Bronchial epithelial cell (primary cell): ENCODE measurements around the gene POLD1. TPM values are rescaled to one million over a fixed set of nuclear protein-coding genes. Genes with fewer than 3 reads are reported as not detected.

Experiments
- DNase-seq: peaks from one replicate; pipeline ENCODE4 v3.0.0-alpha.2; 2010; ENCODE audit warnings: low read depth
- FAIRE-seq: peaks from 2 replicates; lab custom pipeline; 2011; peaks lifted over from hg19 to GRCh38; lab: Jason Lieb, UNC
- H3K27me3 ChIP-seq: 2 replicates; pipeline ENCODE4 v1.5.1; 2011; ENCODE audit warnings: low read length; ENCODE audit not compliant: control insufficient read depth, insufficient read depth
- H3K36me3 ChIP-seq: 2 replicates; pipeline ENCODE4 v1.5.1; 2011; ENCODE audit warnings: low read length; ENCODE audit not compliant: control insufficient read depth, insufficient read depth
- H3K4me3 ChIP-seq: 2 replicates; pipeline ENCODE4 v1.5.1; 2011; ENCODE audit warnings: mild to moderate bottlenecking, low read depth, low read length, control low read depth
- total RNA-seq: library from RNA; depleted of rRNA; stranded (reverse); fragments of >200 nt; gene quantifications from 2 replicates; pipeline ENCODE4 v1.2.1, GENCODE V29; 2014
- TF ChIP-seq, protein P1 (sequence below): IDR thresholded peaks from 2 replicates; pipeline ENCODE4 v1.5.1; 2011; ENCODE audit warnings: mild to moderate bottlenecking, moderate library complexity, low read length, control low read depth, inconsistent platforms; ENCODE audit not compliant: insufficient read depth, severe bottlenecking

The POLD1 gene
- total RNA-seq, 1 donor from 2014 or later = 28.4 TPM

DNA sequence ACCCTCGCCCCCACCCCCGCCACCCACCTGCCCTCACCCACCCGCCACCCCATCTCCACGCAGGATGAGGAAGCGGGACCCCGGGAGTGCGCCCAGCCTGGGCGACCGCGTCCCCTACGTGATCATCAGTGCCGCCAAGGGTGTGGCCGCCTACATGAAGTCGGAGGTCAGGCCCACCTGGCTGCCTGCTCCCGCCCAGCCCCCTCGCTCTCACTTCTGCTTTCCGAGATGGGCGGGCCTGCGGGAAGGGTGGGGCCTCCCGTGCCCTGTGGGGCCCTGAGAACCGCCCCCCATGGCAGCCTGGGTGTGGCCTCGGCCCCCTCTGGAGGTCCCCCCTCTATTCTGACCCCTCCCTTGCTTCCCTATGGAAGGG, 31.5 kb downstream of the POLD1 start:
- no peak overlapping the region for H3K4me3 ChIP-seq
- TF ChIP-seq, protein P1, sequence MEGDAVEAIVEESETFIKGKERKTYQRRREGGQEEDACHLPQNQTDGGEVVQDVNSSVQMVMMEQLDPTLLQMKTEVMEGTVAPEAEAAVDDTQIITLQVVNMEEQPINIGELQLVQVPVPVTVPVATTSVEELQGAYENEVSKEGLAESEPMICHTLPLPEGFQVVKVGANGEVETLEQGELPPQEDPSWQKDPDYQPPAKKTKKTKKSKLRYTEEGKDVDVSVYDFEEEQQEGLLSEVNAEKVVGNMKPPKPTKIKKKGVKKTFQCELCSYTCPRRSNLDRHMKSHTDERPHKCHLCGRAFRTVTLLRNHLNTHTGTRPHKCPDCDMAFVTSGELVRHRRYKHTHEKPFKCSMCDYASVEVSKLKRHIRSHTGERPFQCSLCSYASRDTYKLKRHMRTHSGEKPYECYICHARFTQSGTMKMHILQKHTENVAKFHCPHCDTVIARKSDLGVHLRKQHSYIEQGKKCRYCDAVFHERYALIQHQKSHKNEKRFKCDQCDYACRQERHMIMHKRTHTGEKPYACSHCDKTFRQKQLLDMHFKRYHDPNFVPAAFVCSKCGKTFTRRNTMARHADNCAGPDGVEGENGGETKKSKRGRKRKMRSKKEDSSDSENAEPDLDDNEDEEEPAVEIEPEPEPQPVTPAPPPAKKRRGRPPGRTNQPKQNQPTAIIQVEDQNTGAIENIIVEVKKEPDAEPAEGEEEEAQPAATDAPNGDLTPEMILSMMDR = no peak
- no peaks in the 10 kb centered on the region for H3K36me3 ChIP-seq
- FAIRE-seq (no peak), DNase-seq (no peak)
- H3K27me3 ChIP-seq = peaks cover 3% of the 10 kb centered on the region

DNA sequence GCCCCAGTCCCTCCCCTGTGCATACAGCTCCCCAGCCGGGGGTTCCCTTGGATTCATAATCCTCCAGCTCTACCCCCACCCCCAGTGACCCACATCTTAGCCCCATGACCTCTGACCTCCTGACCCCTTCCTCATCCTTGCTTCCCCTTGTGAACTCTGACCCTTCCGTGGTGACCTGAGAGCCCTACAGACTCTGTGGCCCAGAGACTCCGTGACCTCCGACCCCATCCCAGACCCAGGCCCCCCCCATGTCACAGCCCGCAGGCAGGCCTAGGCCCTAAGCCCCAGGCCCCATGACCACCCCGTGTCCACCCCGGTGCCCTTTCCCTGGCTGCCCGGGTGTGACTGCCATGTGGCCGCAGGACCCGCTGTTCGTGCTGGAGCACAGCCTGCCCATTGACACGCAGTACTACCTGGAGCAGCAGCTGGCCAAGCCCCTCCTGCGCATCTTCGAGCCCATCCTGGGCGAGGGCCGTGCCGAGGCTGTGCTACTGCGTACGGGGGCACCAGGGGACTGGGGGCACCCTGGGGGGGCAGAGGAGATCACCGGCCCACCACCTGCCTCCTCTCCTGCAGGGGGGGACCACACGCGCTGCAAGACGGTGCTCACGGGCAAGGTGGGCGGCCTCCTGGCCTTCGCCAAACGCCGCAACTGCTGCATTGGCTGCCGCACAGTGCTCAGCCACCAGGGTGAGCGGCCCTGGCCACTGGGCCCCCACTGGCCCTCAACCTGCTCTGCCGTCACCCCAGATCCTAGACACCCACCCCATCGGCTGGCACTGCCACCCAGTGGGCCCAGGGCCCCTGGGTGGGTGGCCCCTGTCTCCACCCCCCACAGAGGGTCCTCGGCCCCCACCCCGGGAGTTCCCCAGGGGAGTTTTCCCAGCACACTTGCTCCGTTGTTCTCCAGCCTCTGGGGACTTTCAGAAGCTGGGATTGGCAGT, 32.2 kb downstream of the POLD1 start:
- TF ChIP-seq, protein P1 = no peak
- FAIRE-seq (no peak), DNase-seq (no peak)
- Histone ChIP-seq H3K27me3 (peaks cover 3% of the 10 kb centered on the region), H3K36me3 (no peaks in the 10 kb centered on the region), H3K4me3 (no peak overlapping the region)

- H3K4me3 ChIP-seq = no peak overlapping the region
- FAIRE-seq = no peak
- no peak for DNase-seq
- H3K27me3 ChIP-seq = peaks cover 3% of the 10 kb centered on the region
- no peaks in the 10 kb centered on the region for H3K36me3 ChIP-seq
- TF ChIP-seq, protein P1 = no peak
Observed at GRCh38 chr19:50417111-50418081, 33.2 kb downstream of the POLD1 start.

GRCh38 chr19:50418176-50419021, 34.3 kb downstream of the POLD1 start, which contains the start of gene SPIB:
Gene SPIB (plus strand): TSS chr19:50418938. CDS start chr19:50418963, 25 bp downstream.
- TF ChIP-seq, protein P1 = no peak
- no peak for DNase-seq
- FAIRE-seq = no peak
- Histone ChIP-seq H3K36me3 (no peaks in the 10 kb centered on the region), H3K27me3 (peaks cover 3% of the 10 kb centered on the region), H3K4me3 (no peak within 1 kb of the TSS)

DNA sequence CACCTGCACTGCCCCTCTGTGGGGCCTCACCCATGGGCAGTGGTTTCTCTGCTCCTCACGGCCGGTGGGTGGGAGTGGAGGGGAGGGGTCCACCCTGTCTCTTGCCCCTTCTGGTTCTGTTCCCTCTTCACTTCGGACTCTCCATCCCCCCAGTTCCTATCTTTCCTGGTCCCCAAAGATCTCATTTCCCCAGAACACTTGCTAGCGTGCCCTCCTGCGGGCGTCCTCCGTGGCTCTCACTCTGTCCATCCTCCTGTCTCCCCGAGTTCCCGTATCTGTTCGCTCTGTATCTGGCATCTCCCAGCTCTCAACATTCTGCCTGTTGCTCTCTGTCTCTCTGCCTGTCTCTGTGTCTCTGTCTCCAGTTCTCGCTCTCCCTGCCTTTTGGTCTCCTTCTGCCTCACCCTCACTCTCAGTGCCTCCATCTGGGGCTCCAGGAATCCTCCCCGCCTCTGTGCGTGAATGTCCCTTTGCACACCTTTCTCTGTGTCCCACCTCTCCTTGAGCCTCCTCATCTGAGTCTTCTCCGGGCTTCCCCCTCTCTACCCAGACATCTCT, 35.0 kb downstream of the POLD1 start:
- TF ChIP-seq, protein P1 = no peak
- Histone ChIP-seq H3K36me3 (no peaks in the 10 kb centered on the region), H3K27me3 (peaks cover 3% of the 10 kb centered on the region), H3K4me3 (no peak overlapping the region)
- DNase-seq (no peak), FAIRE-seq (no peak)
